ENCODE measurements around the gene CYTH1. TPM values are rescaled to one million over a fixed set of nuclear protein-coding genes. Genes with fewer than 3 reads are reported as not detected.

The CYTH1 gene
- total and polyA plus RNA-seq, 2 experiments from 2014 or later = 10.4 to 11.7 TPM

DNA sequence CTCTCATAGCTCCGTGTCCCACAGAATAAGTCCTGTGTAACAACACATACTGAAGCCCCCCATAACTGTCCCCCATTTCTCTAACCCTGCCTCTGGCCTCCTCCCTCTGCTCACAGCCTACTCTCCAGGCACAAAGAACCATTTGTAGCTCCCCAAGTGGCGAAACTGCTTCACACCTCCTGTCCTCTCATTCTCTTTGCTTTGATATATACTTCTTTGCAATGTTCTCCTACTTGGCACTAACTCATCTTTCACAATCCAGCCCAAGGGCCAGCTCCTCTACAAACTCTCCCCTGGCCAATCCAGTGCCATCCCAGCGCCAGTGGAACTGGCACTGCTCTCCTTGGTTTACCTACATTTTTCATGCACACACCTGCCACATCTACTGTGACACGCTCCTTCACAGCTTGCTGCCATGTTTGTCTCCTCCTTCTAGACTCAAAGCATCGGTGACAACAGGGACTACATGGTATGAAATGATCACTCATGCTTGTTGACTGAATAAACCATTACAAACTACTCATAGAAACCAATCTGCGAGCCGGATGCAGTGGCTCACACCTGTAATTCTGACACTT is 12.8 kb downstream of the CYTH1 start:
- Histone ChIP-seq H3F3A (ENCODE audit: insufficient read depth) (peaks cover 9% of the 10 kb centered on the region; the same call in 1 of the 2 replicates), H3K27me3 (replicated peaks; ENCODE audit: insufficient read depth) (no peaks in the 10 kb centered on the region), H3K9ac (no peak overlapping the region), H3K4me3 (no peak overlapping the region), H3K79me2 (ENCODE audit: insufficient read depth) (peaks cover 100% of the 10 kb centered on the region), H2AFZ (no peak overlapping the region), H3K27ac (no peak overlapping the region), H3K4me1 (ENCODE audit: insufficient read depth) (peaks cover 8% of the 10 kb centered on the region), H3K9me3 (ENCODE audit: low read depth) (no peaks in the 10 kb centered on the region), H3K9me2 (ENCODE audit: insufficient read depth) (no peaks in the 10 kb centered on the region), H3K36me3 (ENCODE audit: low read depth) (no peaks in the 10 kb centered on the region), H3K4me2 (ENCODE audit: unreplicated experiment) (no peak overlapping the region), H4K20me1 (ENCODE audit: insufficient read depth) (no peaks in the 10 kb centered on the region; the same call in 1 of the 2 replicates)
- TF ChIP-seq EZH2 (IDR thresholded peaks at IDR 0.05; ENCODE audit: insufficient read depth, poor library complexity, severe bottlenecking) (no peak), EZH2phosphoT487 (IDR thresholded peaks at IDR 0.05; ENCODE audit: insufficient read depth, low read depth) (no peak)
- in situ Hi-C loops (cut with MboI) = no loop called here
- 87 to 89% methylated on average over 7 of the region's 7 CpGs for WGBS, 2 experiments (ENCODE audit: low coverage in 1 of 2, low lambda C conversion rate in 2 of 2, missing lambda C conversion rate in 2 of 2)
- DNase-seq = no peak

DNA sequence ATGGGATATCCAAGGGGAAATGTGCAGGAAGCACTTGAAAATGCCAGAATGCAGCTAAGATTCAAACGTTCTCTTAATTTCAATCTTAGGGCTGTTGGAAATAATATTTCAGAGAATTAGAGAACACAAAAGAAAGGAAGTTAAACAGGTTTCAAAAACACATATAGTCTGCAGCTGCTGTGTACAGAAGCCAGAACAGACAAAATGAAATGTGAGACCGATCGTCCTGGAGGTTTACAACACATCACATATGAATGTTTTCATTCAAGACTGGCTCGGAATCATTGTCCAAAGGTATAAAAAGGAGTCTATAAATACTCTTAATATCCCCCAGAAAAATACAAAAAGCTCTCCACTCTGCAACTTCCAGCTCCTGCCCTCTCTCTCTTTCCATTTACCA is 14.3 kb downstream of the CYTH1 start:
- 75 to 83% methylated on average over 4 of the region's 4 CpGs for WGBS, 2 experiments (ENCODE audit: low coverage in 1 of 2, low lambda C conversion rate in 2 of 2, missing lambda C conversion rate in 2 of 2)
- Histone ChIP-seq H3K36me3 (ENCODE audit: low read depth) (no peaks in the 10 kb centered on the region), H4K20me1 (ENCODE audit: insufficient read depth) (no peaks in the 10 kb centered on the region; the same call in 1 of the 2 replicates), H3K4me3 (no peak overlapping the region), H2AFZ (no peak overlapping the region), H3K4me1 (ENCODE audit: insufficient read depth) (peaks cover 15% of the 10 kb centered on the region), H3K9me3 (ENCODE audit: low read depth) (no peaks in the 10 kb centered on the region), H3K79me2 (ENCODE audit: insufficient read depth) (peaks cover 100% of the 10 kb centered on the region), H3K27me3 (replicated peaks; ENCODE audit: insufficient read depth) (no peaks in the 10 kb centered on the region), H3F3A (ENCODE audit: insufficient read depth) (peaks cover 9% of the 10 kb centered on the region; the same call in 1 of the 2 replicates), H3K4me2 (ENCODE audit: unreplicated experiment) (no peak overlapping the region), H3K9me2 (ENCODE audit: insufficient read depth) (no peaks in the 10 kb centered on the region), H3K27ac (no peak overlapping the region), H3K9ac (no peak overlapping the region)
- in situ Hi-C loops (cut with MboI) = no loop called here
- TF ChIP-seq EZH2phosphoT487 (IDR thresholded peaks at IDR 0.05; ENCODE audit: insufficient read depth, low read depth) (no peak), EZH2 (IDR thresholded peaks at IDR 0.05; ENCODE audit: insufficient read depth, poor library complexity, severe bottlenecking) (no peak)
- no peak for DNase-seq

DNA sequence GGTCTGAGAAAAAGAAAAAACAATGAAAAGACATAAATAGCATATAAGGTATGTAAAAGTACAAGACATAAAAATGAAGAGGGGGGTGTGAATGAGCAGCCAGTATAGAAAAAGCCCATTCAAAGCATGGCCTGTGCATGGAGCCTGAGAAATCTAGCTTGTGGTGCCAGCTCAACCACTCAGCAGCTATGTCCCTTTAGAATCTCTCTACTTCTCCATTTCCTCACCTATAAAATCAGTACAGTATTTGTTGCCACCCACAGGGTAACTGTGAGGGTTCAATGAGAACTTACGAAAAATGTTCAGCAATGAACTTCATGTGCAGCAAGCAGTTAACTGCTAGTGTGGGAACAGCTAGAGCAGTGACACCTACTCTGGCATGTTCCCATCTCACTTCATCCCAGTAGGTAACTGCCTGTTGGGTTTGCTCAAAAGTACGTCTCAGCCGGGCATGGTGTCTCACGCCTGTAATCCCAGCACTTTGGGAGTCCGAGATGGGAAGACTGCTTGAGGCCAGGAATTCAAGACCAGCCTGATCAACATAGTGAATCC is 15.3 kb downstream of the CYTH1 start:
- H3K36me3 ChIP-seq (ENCODE audit: low read depth) = no peaks in the 10 kb centered on the region
- H3K9me3 ChIP-seq (ENCODE audit: low read depth) = no peaks in the 10 kb centered on the region
- H3K4me3 ChIP-seq = no peak overlapping the region
- WGBS, 2 experiments (ENCODE audit: low coverage in 1 of 2, low lambda C conversion rate in 2 of 2, missing lambda C conversion rate in 2 of 2) = 92 to 97% methylated on average over 5 of the region's 5 CpGs
- no peak overlapping the region for H3K4me2 ChIP-seq (ENCODE audit: unreplicated experiment)
- no peak overlapping the region for H2AFZ ChIP-seq
- H3K27ac ChIP-seq = no peak overlapping the region
- H3K79me2 ChIP-seq (ENCODE audit: insufficient read depth) = peaks cover 99% of the 10 kb centered on the region
- in situ Hi-C loops (cut with MboI) = no loop called here
- TF ChIP-seq EZH2phosphoT487 (IDR thresholded peaks at IDR 0.05; ENCODE audit: insufficient read depth, low read depth) (no peak), EZH2 (IDR thresholded peaks at IDR 0.05; ENCODE audit: insufficient read depth, poor library complexity, severe bottlenecking) (no peak)
- H3K9ac ChIP-seq = no peak overlapping the region
- no peak for DNase-seq
- H3K27me3 ChIP-seq (replicated peaks; ENCODE audit: insufficient read depth) = no peaks in the 10 kb centered on the region
- peaks cover 22% of the 10 kb centered on the region for H3K4me1 ChIP-seq (ENCODE audit: insufficient read depth)
- H4K20me1 ChIP-seq (ENCODE audit: insufficient read depth) = no peaks in the 10 kb centered on the region; the same call in 1 of the 2 replicates
- H3K9me2 ChIP-seq (ENCODE audit: insufficient read depth) = no peaks in the 10 kb centered on the region
- peaks cover 16% of the 10 kb centered on the region for H3F3A ChIP-seq (ENCODE audit: insufficient read depth)

DNA sequence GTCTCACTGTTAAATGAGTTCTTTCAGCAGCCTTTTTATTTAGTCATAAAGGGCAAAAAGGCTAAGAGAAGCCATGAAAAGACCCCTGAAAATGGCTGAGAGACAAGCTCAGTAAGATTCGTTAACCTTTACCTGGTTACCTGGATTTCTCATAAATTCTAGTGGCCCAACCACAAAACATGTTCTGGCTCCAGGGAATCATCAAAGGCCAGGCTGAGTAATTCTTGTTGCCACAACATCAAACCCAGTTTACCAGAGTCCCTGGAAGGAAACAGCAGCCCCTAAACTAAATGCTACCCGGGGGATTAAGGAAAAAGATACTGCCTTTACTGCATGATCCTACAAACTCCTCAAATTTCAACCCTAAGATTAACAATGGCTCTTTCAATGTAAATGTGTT is 15.8 kb downstream of the CYTH1 start:
- no peak for DNase-seq
- no peak overlapping the region for H3K9ac ChIP-seq
- H3F3A ChIP-seq (ENCODE audit: insufficient read depth) = peaks cover 20% of the 10 kb centered on the region
- no peak for TF ChIP-seq EZH2phosphoT487 (IDR thresholded peaks at IDR 0.05; ENCODE audit: insufficient read depth, low read depth)
- TF ChIP-seq EZH2 (IDR thresholded peaks at IDR 0.05; ENCODE audit: insufficient read depth, poor library complexity, severe bottlenecking) = no peak
- H3K4me3 ChIP-seq = no peak overlapping the region
- in situ Hi-C loops (cut with MboI) = no loop called here
- 59 to 65% methylated on average over 2 of the region's 2 CpGs for WGBS, 2 experiments (ENCODE audit: low coverage in 1 of 2, low lambda C conversion rate in 2 of 2, missing lambda C conversion rate in 2 of 2)
- H4K20me1 ChIP-seq (ENCODE audit: insufficient read depth) = no peaks in the 10 kb centered on the region; the same call in 1 of the 2 replicates
- H3K9me2 ChIP-seq (ENCODE audit: insufficient read depth) = no peaks in the 10 kb centered on the region
- H3K4me1 ChIP-seq (ENCODE audit: insufficient read depth) = peaks cover 24% of the 10 kb centered on the region
- H3K79me2 ChIP-seq (ENCODE audit: insufficient read depth) = peaks cover 95% of the 10 kb centered on the region
- H2AFZ ChIP-seq = no peak overlapping the region
- H3K4me2 ChIP-seq (ENCODE audit: unreplicated experiment) = no peak overlapping the region
- no peaks in the 10 kb centered on the region for H3K36me3 ChIP-seq (ENCODE audit: low read depth)
- no peak overlapping the region for H3K27ac ChIP-seq
- H3K9me3 ChIP-seq (ENCODE audit: low read depth) = no peaks in the 10 kb centered on the region
- H3K27me3 ChIP-seq (replicated peaks; ENCODE audit: insufficient read depth) = no peaks in the 10 kb centered on the region

Measured in GM23248 (cell line).